HCT116 (cell line): Measurements from ENCODE around the gene ASIC5. TPM values are rescaled to one million over a fixed set of nuclear protein-coding genes. Genes with fewer than 3 reads are reported as not detected.

Experiments
- ATAC-seq: fragments of 200-7000 bp; cut with Tn5 transposase; 2 replicates; pipeline ENCODE4 v1.9.1; 2020; ENCODE audit warnings: mild to moderate bottlenecking, moderate library complexity
- BruUV-seq: library from RNA; stranded (reverse); fragments of 400-500 nt; replicated peaks from 2 replicates; lab custom pipeline; 2021; lab: Mats Ljungman, UMichigan
- CTCF ChIA-PET: fragments of 300-600 bp; sonication (Branson Sonifier 250); formaldehyde crosslinking; loops from one replicate; lab custom pipeline; 2021; ENCODE audit warnings: antibody characterized with exemption; lab: Charles Lee
- POLR2A ChIA-PET: fragments of 300-600, 350-600 bp; sonication (Branson Sonifier 250); formaldehyde crosslinking; loops from one replicate; lab custom pipeline; 2021; ENCODE audit warnings: antibody characterized with exemption; lab: Charles Lee
- RAD21 ChIA-PET, 2 experiments: fragments of 300-600 bp; sonication (Branson Sonifier 250); formaldehyde crosslinking; loops; one replicate each; lab custom pipeline; 2023; ENCODE audit warnings: low total read pairs in 2 of 2; ENCODE audit not compliant: uncharacterized antibody in 2 of 2, unreplicated experiment in 2 of 2, low non-redundant PET in 1 of 2; lab: Charles Lee
- DNase-seq: peaks from one replicate; pipeline ENCODE4 v3.0.0-alpha.2; 2010; ENCODE audit warnings: low read depth, low spot score
- H2AFZ ChIP-seq: fragments of 200-600 bp; shearing (Covaris generic), sonication (generic); 2 replicates; pipeline ENCODE4 v1.6.1; 2017; ENCODE audit warnings: low read depth, mixed run types, mixed read lengths, antibody characterized with exemption, low read length; ENCODE audit not compliant: poor library complexity, severe bottlenecking
- H3K27ac ChIP-seq: 2 replicates; pipeline ENCODE4 v1.5.1; 2012; ENCODE audit warnings: low read depth, low read length
- H3K27me3 ChIP-seq: fragments of 200-600 bp; sonication (generic); 2 replicates; pipeline ENCODE4 v1.6.1; 2016; ENCODE audit warnings: mixed run types, low read length, mixed read lengths; ENCODE audit not compliant: insufficient read depth
- H3K36me3 ChIP-seq, 2 experiments: fragments of 200-500 bp in 1 of 2; fragments of 200-600 bp in 1 of 2; sonication (Bioruptor generic) in 1 of 2; sonication (generic) in 1 of 2; 2 replicates each; pipeline versions ENCODE4 v1.5.1 to v1.6.1; 2014 to 2016; ENCODE audit warnings: low read length in 2 of 2, inconsistent platforms in 1 of 2, mixed read lengths in 1 of 2, mixed run types in 1 of 2; ENCODE audit not compliant: insufficient read depth in 2 of 2, control insufficient read depth in 1 of 2
- H3K4me1 ChIP-seq, 2 experiments: fragments of 200-600 bp in 1 of 2; sonication (generic) in 1 of 2; 2 replicates each; pipeline versions ENCODE4 v1.5.1 to v1.6.1; 2012 to 2017; ENCODE audit warnings: low read length in 2 of 2, inconsistent platforms in 1 of 2, mild to moderate bottlenecking in 1 of 2, mixed read lengths in 1 of 2, mixed run types in 1 of 2, moderate library complexity in 1 of 2; ENCODE audit not compliant: insufficient read depth in 2 of 2, control insufficient read depth in 1 of 2
- H3K4me2 ChIP-seq: fragments of 200-600 bp; sonication (generic); 2 replicates; pipeline ENCODE4 v1.6.1; 2017; ENCODE audit warnings: mixed run types, low read length, mixed read lengths
- H3K4me3 ChIP-seq, 2 experiments: fragments of 200-600 bp in 1 of 2; sonication (generic) in 1 of 2; replicated peaks in 1 of 2; 2 replicates each; pipeline ENCODE4 v1.5.1; 2011 to 2016; ENCODE audit warnings: low read length in 2 of 2, control low read depth in 1 of 2, low read depth in 1 of 2, mild to moderate bottlenecking in 1 of 2, mixed read lengths in 1 of 2, mixed run types in 1 of 2
- H3K79me2 ChIP-seq: fragments of 200-600 bp; sonication (generic); 2 replicates; pipeline ENCODE4 v1.6.1; 2017; ENCODE audit warnings: mild to moderate bottlenecking, mixed run types, low read length, moderate library complexity, mixed read lengths; ENCODE audit not compliant: insufficient read depth
- H3K9ac ChIP-seq: fragments of 200-600 bp; sonication (generic); 2 replicates; pipeline ENCODE4 v1.6.1; 2016; ENCODE audit warnings: low read length, mixed read lengths
- H3K9me2 ChIP-seq: fragments of 200-600 bp; sonication (generic), shearing (Covaris generic); 2 replicates; pipeline ENCODE4 v1.6.1; 2017; ENCODE audit warnings: mixed run types, mild to moderate bottlenecking, moderate library complexity; ENCODE audit not compliant: insufficient read depth
- H3K9me3 ChIP-seq, 2 experiments: fragments of 200-500 bp in 1 of 2; fragments of 200-600 bp in 1 of 2; sonication (Bioruptor generic) in 1 of 2; sonication (generic) in 1 of 2; 2 replicates each; pipeline ENCODE4 v1.6.1; 2014 to 2017; ENCODE audit warnings: low read length in 2 of 2, mixed read lengths in 2 of 2, inconsistent platforms in 1 of 2, low read depth in 1 of 2, mild to moderate bottlenecking in 1 of 2, mixed run types in 1 of 2, moderate library complexity in 1 of 2; ENCODE audit not compliant: control insufficient read depth in 1 of 2, insufficient read depth in 1 of 2
- H4K20me1 ChIP-seq: fragments of 200-600 bp; sonication (generic), shearing (Covaris generic); 2 replicates; pipeline ENCODE4 v1.6.1; 2017; ENCODE audit warnings: mixed run types, mild to moderate bottlenecking, moderate library complexity; ENCODE audit not compliant: insufficient read depth
- CBX3 ChIP-seq: IDR thresholded peaks from 2 replicates; pipeline ENCODE4 v1.6.1; 2012; ENCODE audit warnings: low read depth
- CEBPB ChIP-seq: IDR thresholded peaks from 2 replicates; pipeline ENCODE4 v1.6.1; 2012; ENCODE audit warnings: low read depth
- EGR1 ChIP-seq: IDR thresholded peaks from 2 replicates; pipeline ENCODE4 v1.6.1; 2012; ENCODE audit warnings: low read depth
- ELF1 ChIP-seq: IDR thresholded peaks from 2 replicates; pipeline ENCODE4 v1.6.1; 2012; ENCODE audit warnings: low read depth, borderline replicate concordance
- EZH2phosphoT487 ChIP-seq: fragments of 200-600 bp; IDR thresholded peaks from 2 replicates; pipeline ENCODE4 v1.6.1; 2018; ENCODE audit warnings: antibody characterized with exemption, borderline replicate concordance
- JUND ChIP-seq: IDR thresholded peaks from 2 replicates; pipeline ENCODE4 v1.6.1; 2012
- POLR2A ChIP-seq: IDR thresholded peaks from 2 replicates; pipeline ENCODE4 v1.7.0; 2011; ENCODE audit warnings: borderline replicate concordance; ENCODE audit not compliant: insufficient read depth, insufficient read length; ENCODE audit errors: extremely low read depth
- POLR2AphosphoS5 ChIP-seq: IDR thresholded peaks from 2 replicates; pipeline ENCODE4 v1.6.1; 2011; ENCODE audit warnings: mild to moderate bottlenecking, low read depth, low read length, moderate library complexity
- RAD21 ChIP-seq: IDR thresholded peaks from 2 replicates; pipeline ENCODE4 v1.6.1; 2012; ENCODE audit warnings: low read depth, mild to moderate bottlenecking
- SRF ChIP-seq: IDR thresholded peaks from 2 replicates; pipeline ENCODE4 v1.6.1; 2012; ENCODE audit warnings: low read depth
- TCF7L2 ChIP-seq: IDR thresholded peaks from 2 replicates; pipeline ENCODE4 v1.7.0; 2011; ENCODE audit warnings: borderline replicate concordance, inconsistent platforms; ENCODE audit not compliant: insufficient read depth, insufficient read length; ENCODE audit errors: extremely low read depth
- YY1 ChIP-seq: IDR thresholded peaks from 2 replicates; pipeline ENCODE4 v1.6.1; 2011; ENCODE audit warnings: low read length, low read depth, moderate library complexity, mild to moderate bottlenecking; ENCODE audit not compliant: insufficient replicate concordance; ENCODE audit errors: extremely low read depth
- ZNF274 ChIP-seq: fragments of 200-500 bp; sonication (Bioruptor generic); IDR thresholded peaks from 2 replicates; pipeline ENCODE4 v1.6.1; 2014; ENCODE audit warnings: mild to moderate bottlenecking, low read depth, low read length, inconsistent platforms
- intact Hi-C: fragments of 100-400 bp; cut with micrococcal nuclease; formaldehyde crosslinking; loops from 2 replicates; pipeline ENCODE4 v1.10.0; 2022
- total RNA-seq: library from RNA; stranded (reverse); gene quantifications from one replicate; pipeline ENCODE4 v1.2.1, GENCODE V29; 2021; ENCODE audit not compliant: unreplicated experiment
- TF ChIP-seq, protein P1 (sequence below): IDR thresholded peaks from 2 replicates; pipeline ENCODE4 v1.6.1; 2011; ENCODE audit warnings: mild to moderate bottlenecking, low read length, moderate library complexity; ENCODE audit not compliant: insufficient replicate concordance; ENCODE audit errors: extremely low read depth
- TF ChIP-seq, protein P2 (sequence below): IDR thresholded peaks from 2 replicates; pipeline ENCODE4 v1.6.1; 2012
- TF ChIP-seq, protein P3 (sequence below): IDR thresholded peaks from 2 replicates; pipeline ENCODE4 v1.6.1; 2012

The ASIC5 gene
- total RNA-seq, 1 experiment from 2014 or later, result not detected

DNA sequence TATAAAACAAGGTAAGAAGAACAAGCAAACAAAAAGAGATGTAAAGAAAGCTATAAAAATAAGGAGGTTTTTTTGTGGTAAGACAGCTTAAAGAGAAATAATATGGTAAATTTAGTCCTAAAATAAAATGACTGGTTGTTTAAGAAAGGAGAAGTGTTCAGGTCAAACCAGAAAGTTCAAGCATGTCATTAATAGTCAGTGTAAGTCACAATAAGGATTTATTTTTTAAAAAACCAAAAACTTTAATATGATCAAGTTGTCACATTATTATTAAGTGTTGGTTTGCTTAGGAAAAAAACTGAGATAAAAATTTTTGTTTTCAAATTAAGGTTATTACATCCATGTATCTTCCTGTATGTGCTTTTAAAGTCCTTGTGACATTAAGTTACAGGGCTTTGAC is 19.1 kb downstream of the ASIC5 start:
- H3K4me1 ChIP-seq, result no peaks in the 10 kb centered on the region
- no peaks in the 10 kb centered on the region for H3K9me3 ChIP-seq
- no peak overlapping the region for H3K27ac ChIP-seq
- ATAC-seq (no peak), DNase-seq (no peak)
- H3K27me3 ChIP-seq, result no peaks in the 10 kb centered on the region
- H3K9ac ChIP-seq, result no peak overlapping the region
- H3K79me2 ChIP-seq, result no peaks in the 10 kb centered on the region
- no TSS peak for BruUV-seq
- no peaks in the 10 kb centered on the region for H4K20me1 ChIP-seq
- no peaks in the 10 kb centered on the region for H3K36me3 ChIP-seq
- no peak overlapping the region for H3K4me2 ChIP-seq
- POLR2A ChIA-PET, result no interaction called here
- no peak for TF ChIP-seq CEBPB
- TF ChIP-seq, protein P1, sequence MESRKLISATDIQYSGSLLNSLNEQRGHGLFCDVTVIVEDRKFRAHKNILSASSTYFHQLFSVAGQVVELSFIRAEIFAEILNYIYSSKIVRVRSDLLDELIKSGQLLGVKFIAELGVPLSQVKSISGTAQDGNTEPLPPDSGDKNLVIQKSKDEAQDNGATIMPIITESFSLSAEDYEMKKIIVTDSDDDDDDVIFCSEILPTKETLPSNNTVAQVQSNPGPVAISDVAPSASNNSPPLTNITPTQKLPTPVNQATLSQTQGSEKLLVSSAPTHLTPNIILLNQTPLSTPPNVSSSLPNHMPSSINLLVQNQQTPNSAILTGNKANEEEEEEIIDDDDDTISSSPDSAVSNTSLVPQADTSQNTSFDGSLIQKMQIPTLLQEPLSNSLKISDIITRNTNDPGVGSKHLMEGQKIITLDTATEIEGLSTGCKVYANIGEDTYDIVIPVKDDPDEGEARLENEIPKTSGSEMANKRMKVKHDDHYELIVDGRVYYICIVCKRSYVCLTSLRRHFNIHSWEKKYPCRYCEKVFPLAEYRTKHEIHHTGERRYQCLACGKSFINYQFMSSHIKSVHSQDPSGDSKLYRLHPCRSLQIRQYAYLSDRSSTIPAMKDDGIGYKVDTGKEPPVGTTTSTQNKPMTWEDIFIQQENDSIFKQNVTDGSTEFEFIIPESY, result no peak
- TF ChIP-seq ZNF274, result no peak
- no peak for TF ChIP-seq EGR1
- no peak for TF ChIP-seq EZH2phosphoT487
- TF ChIP-seq POLR2AphosphoS5, result no peak
- TF ChIP-seq CBX3, result no peak
- TF ChIP-seq, protein P2, sequence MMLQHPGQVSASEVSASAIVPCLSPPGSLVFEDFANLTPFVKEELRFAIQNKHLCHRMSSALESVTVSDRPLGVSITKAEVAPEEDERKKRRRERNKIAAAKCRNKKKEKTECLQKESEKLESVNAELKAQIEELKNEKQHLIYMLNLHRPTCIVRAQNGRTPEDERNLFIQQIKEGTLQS, result no peak
- no peak for TF ChIP-seq ELF1
- RAD21 ChIA-PET, result no interaction called here
- intact Hi-C loops, result no loop called here
- CTCF ChIA-PET, result no interaction called here
- no peak overlapping the region for H2AFZ ChIP-seq
- no peak overlapping the region for H3K4me3 ChIP-seq
- no peaks in the 10 kb centered on the region for H3K9me2 ChIP-seq

DNA sequence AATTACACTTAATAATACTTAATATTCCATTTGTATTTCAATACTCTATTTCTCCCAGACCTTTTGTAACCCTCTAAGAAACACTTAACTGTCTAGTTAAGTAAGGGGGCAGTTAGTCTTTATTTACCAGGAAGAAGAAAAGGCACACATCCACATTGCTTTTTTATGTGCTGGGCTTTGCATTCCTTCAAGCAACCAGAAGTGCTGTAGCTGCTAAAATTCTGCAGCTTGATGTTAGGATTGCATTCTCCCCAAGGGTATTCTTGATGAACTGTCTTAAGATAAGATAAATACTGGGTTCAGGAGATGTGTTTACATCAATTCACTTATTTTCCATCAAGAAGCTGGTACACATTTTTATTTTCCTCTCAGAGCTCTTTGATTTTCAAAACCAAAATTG is 24.0 kb downstream of the ASIC5 start:
- no peak for DNase-seq
- RAD21 ChIA-PET, result no interaction called here
- TF ChIP-seq, protein P1, result no peak
- TF ChIP-seq TCF7L2 (no peak), YY1 (no peak), EGR1 (no peak), SRF (no peak), JUND (no peak), RAD21 (no peak), EZH2phosphoT487 (no peak), POLR2A (no peak)
- TF ChIP-seq, protein P3, sequence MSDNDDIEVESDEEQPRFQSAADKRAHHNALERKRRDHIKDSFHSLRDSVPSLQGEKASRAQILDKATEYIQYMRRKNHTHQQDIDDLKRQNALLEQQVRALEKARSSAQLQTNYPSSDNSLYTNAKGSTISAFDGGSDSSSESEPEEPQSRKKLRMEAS, result no peak

More for the DNA sequence above, 24.0 kb downstream of the ASIC5 start:
- Histone ChIP-seq H4K20me1 (no peaks in the 10 kb centered on the region), H3K4me3 (no peak overlapping the region), H3K9me2 (no peaks in the 10 kb centered on the region), H3K79me2 (no peaks in the 10 kb centered on the region), H3K4me1 (no peaks in the 10 kb centered on the region), H3K36me3 (no peaks in the 10 kb centered on the region), H2AFZ (no peak overlapping the region), H3K4me2 (no peak overlapping the region), H3K27ac (no peak overlapping the region), H3K9ac (no peak overlapping the region), H3K27me3 (no peaks in the 10 kb centered on the region), H3K9me3 (no peaks in the 10 kb centered on the region)
- ChIA-PET CTCF (no interaction called here), POLR2A (no interaction called here)
- no peak for ATAC-seq
- no TSS peak for BruUV-seq
- intact Hi-C loops, result no loop called here
